Fibroblast of skin of abdomen (primary cell): ENCODE measurements around the gene DNAH17.

Source experiments
- DNase-seq: peaks from one replicate; pipeline ENCODE4 v3.0.0-alpha.2; 2013

Gene DNAH17

DNA sequence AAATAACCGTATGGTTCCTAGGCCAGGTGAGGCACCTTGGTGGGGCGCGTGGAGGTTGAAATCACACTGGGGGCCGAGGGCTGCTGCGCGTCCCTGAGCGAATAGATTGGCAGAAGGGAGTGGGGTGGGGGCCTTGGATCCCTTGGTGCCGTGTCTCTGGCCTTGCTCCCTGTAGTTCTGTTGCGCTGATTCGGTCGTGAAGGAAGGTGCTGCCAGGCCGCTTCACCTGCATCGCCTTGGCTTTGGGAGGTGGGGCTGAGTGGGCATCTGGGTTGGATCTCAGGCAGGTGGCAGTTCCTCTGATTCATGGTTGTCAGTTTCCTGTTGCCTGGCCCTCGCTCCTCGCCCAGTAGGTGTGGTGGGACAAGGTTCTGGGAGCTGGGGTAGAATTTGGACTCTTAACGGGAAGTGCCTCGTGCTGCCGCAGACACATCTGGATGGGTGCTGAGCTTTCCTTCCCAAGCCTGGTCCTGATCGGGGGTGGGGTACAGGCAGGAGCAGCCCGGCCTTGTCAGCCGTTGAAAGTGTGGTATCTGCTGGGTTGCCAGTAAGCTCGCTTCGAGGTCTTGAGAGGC is 168.6 kb downstream of the DNAH17 start:
- no peak for DNase-seq

GRCh38 chr17:78407387-78408000 is 169.7 kb downstream of the DNAH17 start:
- DNase-seq = no peak

DNA sequence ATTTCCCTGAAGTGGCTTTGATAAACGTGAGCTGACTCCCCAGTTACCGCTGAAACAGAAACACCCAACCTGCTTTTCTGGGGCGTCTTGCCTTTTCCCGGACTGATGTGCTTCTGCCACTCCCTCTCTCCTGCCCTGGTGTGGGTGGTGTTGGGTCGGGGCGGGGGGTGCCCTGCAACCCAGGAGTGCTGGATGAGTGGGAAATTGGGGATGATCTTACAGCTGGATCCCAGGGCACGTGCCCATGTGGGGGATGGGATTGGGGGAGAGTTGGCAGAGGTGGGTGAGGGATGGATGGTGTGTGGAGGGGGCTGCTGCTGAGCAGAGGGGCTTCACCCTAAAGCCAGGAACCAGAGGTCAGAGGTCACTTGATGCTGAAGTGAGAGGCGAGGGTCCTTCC is 170.3 kb downstream of the DNAH17 start:
- DNase-seq = no peak

DNA sequence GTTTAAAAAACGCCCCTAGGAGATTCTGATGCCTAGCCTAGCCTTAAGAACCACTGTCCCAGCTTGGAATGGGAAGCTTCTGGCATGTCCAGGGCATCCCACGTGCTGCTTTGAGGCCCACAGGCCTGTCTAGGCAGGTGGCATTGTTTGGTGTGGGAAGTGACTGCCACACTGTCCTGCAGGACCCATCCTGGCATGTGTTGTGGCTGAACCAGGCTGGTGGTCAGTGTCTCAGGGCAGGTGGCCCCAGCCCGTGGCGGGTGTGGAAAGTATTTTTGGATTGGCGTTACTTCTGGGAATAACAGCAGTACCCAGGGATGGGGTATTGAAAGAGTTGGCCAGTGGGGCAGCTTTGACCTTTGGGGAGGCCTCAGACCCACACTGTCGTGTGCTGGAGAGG is 170.8 kb downstream of the DNAH17 start:
- no peak for DNase-seq

- DNase-seq = no peak
These were observed 173.4 kb downstream of the DNAH17 start for GRCh38 chr17:78403822-78404221.

DNA sequence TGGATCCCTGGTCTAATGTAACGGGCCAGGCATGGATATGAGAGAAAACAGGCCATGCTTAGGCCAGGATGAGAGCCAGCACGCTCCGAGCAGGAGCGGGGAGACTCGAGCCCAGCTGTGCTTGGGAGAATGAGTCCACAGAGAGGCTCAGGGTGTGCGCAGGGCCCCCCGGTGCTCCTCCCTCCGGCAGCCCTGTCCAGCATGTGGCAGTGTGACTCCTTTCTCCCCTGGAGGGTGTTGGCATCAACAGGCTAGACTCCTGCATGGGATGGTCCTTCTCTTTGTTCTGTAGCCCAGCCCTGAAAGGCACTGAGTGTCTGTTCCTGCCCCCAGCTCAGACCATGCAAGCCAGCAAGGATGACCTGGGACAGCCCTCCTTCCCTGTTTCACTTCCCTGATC is 175.3 kb downstream of the DNAH17 start:
- no peak for DNase-seq

- peak; percentile 47 for DNase-seq
These were observed 175.9 kb downstream of the DNAH17 start for GRCh38 chr17:78401246-78401645.

DNA sequence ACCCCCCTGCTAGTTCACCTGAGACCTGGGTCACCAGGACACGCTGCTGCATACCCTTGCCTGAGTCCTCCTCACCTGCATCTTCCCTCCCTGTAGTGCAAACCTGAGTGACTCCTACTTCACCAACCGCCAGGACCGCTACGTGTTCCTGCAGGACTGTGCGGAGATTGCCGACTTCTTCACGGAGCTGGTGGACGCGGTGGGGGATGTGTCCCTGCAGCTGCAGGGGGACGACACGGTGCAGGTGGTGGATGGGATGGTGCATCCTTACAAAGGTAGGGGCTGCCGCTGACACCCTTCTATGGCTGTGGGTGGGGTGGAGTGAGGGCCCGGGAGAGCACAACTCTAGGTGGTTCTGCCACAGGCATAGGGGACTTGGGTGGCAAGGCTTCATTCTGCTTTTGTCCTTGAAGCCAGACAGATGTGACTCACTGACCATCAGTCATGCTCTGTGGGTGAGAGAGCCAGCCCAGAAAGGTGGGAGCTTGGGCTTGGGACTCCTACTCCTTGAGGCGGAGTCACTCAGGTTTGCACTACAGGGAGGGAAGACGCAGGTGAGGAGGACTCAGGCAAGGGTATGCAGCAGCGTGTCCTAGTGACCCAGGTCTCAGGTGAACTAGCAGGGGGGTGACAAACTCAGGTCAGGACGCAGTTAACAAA is 176.5 kb downstream of the DNAH17 start:
- no peak for DNase-seq

GRCh38 chr17:78399693-78400144 is 177.5 kb downstream of the DNAH17 start:
- no peak for DNase-seq

DNA sequence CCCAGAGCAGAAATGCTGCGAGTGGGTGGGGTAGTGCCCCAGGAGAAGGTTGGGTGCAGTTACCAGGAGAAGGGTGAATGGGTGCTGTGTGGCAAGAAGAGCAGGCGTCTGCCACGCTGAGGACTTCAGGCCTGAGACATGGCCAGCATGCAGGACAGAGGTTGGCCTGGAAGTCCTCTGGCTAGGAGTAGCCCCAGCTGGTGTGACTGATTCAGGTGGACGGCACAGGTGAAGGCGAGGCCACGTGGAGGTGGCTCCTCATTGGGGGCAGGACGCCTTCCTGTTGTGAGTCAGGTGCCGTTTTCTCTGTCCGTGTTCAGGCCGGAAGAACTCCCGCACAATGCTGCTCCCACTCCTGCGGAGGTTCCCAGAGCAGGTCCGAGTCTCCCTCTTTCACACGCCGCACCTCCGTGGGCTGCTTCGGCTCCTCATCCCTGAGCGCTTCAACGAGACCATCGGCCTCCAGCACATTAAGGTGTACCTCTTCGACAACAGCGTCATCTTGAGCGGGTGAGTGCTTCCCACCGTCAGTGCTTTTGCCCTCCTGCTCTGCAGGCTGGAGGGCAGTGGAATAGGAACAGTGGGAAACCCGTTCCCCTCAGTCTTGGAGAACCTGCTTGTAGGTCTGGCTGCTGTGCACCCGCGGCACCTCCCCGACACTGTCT is 178.0 kb downstream of the DNAH17 start:
- no peak for DNase-seq

GRCh38 chr17:78398390-78398789 is 178.8 kb downstream of the DNAH17 start:
- DNase-seq = no peak

GRCh38 chr17:78397681-78398101 is 179.5 kb downstream of the DNAH17 start:
- peak; percentile 43 for DNase-seq

- DNase-seq = no peak
These were observed 180.5 kb downstream of the DNAH17 start for GRCh38 chr17:78396441-78397337.

GRCh38 chr17:78395155-78395554 is 182.0 kb downstream of the DNAH17 start:
- no peak for DNase-seq

GRCh38 chr17:78394209-78394608 is 183.0 kb downstream of the DNAH17 start:
- DNase-seq = no peak

GRCh38 chr17:78393575-78393974 is 183.6 kb downstream of the DNAH17 start:
- DNase-seq = no peak

DNA sequence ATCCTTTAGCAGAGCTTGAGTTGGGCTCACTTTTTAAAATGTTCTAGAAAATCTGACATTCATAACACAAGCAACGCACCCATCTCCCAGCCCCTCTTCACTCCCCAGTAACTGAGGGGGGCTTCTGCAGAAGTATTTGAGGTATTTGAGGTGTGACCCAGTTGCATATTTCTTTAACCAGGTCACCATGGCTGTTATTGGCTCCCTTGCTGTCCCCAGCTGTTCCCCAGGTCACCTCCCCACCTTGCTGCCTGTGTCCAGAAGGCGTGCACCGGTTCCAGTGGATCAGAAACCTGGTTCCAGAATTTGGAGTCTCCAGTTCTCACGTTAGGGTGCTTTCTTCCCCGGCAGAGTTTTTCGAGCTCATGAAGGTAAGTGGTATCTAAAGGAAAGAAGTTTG is 184.9 kb downstream of the DNAH17 start:
- DNase-seq = no peak

- peak; percentile 52 for DNase-seq
These were observed 185.4 kb downstream of the DNAH17 start for GRCh38 chr17:78391843-78392242.

GRCh38 chr17:78391051-78391431 is 186.2 kb downstream of the DNAH17 start:
- no peak for DNase-seq

DNA sequence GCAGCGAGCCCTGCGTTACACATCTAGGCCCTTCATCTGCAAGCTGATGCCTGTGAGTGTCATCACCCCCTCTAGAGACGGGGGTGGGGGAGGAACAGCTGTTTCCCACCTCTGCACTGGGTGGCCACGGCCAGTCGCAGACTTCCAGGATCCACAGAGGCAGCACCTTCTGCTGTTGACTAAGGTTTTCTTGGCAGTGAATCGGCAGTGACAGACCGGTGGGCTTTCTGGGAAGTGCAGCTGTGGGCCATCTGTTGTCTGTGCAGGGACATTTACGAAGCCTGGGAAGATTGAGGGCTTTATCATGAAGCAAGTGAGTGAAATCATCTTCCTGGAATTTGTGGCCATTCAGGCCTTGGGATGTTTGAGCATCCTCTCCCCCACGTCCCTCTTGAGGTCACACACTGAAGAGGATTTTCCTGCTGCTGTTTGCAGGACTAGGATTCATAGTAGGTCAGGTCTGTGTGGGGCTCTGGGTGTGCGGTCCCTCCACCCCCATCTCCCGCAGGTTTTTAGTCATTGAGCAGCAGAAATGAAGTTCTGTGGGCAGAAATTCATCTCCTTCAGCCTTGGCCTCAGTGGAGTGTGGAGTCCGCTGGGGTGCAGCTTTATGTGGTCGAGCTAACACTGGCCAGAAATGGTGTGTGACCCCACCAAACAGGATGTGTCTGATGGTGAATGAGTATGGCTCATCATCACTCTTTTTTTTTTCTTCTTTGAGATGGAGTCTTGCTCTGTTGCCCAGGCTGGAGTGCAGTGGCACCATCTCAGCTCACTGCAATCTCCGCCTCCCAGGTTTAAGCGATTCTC is 186.8 kb downstream of the DNAH17 start:
- DNase-seq = peak; percentile 98
